ENCODE measurements around the gene MOCS1. TPM values are rescaled to one million over a fixed set of nuclear protein-coding genes. Genes with fewer than 3 reads are reported as not detected.

Gene MOCS1
- total RNA-seq, 1 donor from 2014 or later, result 0.20 TPM

DNA sequence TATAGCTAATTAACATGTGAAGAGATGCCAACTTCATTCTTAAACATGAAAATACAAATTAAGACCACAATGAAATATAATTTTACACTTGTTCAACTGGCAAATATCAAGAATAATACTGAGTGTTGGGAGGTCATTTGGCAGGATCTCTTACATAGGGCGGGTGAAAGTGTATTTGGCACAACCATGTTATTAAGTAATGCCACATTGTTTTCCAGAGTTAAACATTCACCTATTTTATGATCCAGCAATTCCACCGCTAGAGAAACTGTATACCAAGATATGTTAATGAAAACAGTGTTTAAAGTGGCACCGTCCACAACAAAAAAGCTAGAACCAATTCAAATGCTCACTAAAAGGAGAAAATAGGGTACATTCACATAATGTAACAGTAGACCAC lies 14.1 kb downstream of the MOCS1 start:
- H3K9me3 Mint-ChIP-seq, result no peaks in the 10 kb centered on the region
- intact Hi-C loops (cut with micrococcal nuclease), result no loop called here
- no peaks in the 10 kb centered on the region for H3K4me1 Mint-ChIP-seq
- H3K27ac Mint-ChIP-seq, result no peak overlapping the region
- DNase-seq (no peak), ATAC-seq (ENCODE audit: low read depth) (no peak)
- H3K36me3 Mint-ChIP-seq (ENCODE audit: low read depth), result no peaks in the 10 kb centered on the region
- ChIA-PET CTCF (no interaction called here), POLR2A (no interaction called here)
- no peak overlapping the region for H3K4me3 Mint-ChIP-seq
- TF ChIP-seq, protein P1, sequence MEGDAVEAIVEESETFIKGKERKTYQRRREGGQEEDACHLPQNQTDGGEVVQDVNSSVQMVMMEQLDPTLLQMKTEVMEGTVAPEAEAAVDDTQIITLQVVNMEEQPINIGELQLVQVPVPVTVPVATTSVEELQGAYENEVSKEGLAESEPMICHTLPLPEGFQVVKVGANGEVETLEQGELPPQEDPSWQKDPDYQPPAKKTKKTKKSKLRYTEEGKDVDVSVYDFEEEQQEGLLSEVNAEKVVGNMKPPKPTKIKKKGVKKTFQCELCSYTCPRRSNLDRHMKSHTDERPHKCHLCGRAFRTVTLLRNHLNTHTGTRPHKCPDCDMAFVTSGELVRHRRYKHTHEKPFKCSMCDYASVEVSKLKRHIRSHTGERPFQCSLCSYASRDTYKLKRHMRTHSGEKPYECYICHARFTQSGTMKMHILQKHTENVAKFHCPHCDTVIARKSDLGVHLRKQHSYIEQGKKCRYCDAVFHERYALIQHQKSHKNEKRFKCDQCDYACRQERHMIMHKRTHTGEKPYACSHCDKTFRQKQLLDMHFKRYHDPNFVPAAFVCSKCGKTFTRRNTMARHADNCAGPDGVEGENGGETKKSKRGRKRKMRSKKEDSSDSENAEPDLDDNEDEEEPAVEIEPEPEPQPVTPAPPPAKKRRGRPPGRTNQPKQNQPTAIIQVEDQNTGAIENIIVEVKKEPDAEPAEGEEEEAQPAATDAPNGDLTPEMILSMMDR (IDR thresholded peaks at IDR 0.05), result no peak
- no peaks in the 10 kb centered on the region for H3K27me3 Mint-ChIP-seq

DNA sequence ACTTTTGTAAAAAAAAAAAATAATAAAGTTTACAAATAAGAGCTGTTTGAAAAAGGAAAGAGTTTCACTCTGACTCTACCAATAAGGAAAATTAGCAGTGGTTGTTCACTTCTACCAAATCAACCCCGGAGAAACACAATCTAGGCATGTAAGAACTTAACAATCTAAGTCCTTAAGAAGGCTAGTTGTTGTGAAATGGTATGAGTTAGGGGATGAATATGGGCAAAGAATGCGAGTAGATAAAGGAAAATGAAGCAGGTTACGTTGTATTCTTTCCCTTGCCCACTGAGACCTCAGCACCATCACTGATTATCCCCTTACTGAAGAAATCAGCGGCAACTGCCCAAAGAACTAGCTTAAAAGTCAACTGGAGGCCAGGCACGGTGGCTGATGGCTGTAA lies 15.4 kb downstream of the MOCS1 start:
- intact Hi-C loops (cut with micrococcal nuclease), result no loop called here
- Mint-ChIP-seq H3K4me3 (no peak overlapping the region), H3K27ac (no peak overlapping the region), H3K36me3 (ENCODE audit: low read depth) (no peaks in the 10 kb centered on the region), H3K27me3 (peaks cover 2% of the 10 kb centered on the region), H3K9me3 (no peaks in the 10 kb centered on the region), H3K4me1 (no peaks in the 10 kb centered on the region)
- TF ChIP-seq, protein P1 (IDR thresholded peaks at IDR 0.05), result no peak
- DNase-seq, result no peak
- ATAC-seq (ENCODE audit: low read depth), result no peak
- POLR2A ChIA-PET, result no interaction called here
- CTCF ChIA-PET, result no interaction called here

DNA sequence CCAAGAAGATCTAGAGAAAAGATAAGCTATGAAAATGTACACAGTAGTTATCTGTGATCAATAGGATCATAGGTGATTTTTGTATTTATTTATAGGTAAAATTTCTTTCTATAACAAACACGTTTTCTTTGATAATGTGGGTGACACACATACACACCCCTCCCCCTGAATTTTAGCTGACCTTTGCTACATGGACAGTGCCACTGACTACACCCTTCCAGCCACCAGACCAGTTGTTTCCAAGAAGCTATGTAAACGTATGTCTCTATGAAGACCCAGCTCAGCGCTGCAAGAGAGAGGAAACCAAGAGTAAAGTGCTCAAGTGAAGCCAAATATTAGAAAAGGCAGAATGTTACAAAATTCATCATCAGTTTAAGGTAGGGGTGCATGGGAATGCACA lies 16.3 kb downstream of the MOCS1 start:
- ChIA-PET CTCF (no interaction called here), POLR2A (no interaction called here)
- H3K4me1 Mint-ChIP-seq, result no peaks in the 10 kb centered on the region
- H3K27me3 Mint-ChIP-seq, result peaks cover 2% of the 10 kb centered on the region
- no peak for ATAC-seq (ENCODE audit: low read depth)
- TF ChIP-seq, protein P1 (IDR thresholded peaks at IDR 0.05), result no peak
- H3K27ac Mint-ChIP-seq, result no peak overlapping the region
- no peaks in the 10 kb centered on the region for H3K9me3 Mint-ChIP-seq
- intact Hi-C loops (cut with micrococcal nuclease), result no loop called here
- H3K36me3 Mint-ChIP-seq (ENCODE audit: low read depth), result no peaks in the 10 kb centered on the region
- no peak overlapping the region for H3K4me3 Mint-ChIP-seq
- DNase-seq, result no peak

DNA sequence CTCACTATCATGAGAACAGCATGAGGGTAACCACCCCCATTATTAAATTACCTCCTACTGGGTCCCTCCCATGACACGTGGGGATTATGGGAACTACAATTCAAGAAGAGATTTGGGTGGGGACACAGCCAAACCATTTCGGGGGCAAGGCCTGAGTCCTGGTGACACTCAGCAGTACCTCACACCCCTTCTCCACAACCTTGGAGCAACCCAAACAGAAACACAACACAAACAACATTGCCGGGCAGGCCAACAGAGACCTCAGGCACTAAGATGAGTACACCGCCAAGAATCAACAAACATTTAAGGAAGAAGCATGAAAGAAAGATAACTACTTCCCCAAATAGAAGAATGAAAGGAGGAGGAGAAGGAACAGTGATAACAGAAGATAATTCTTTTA lies 16.9 kb downstream of the MOCS1 start:
- ATAC-seq (ENCODE audit: low read depth), result no peak
- Mint-ChIP-seq H3K4me3 (no peak overlapping the region), H3K27ac (no peak overlapping the region), H3K9me3 (no peaks in the 10 kb centered on the region), H3K36me3 (ENCODE audit: low read depth) (no peaks in the 10 kb centered on the region), H3K27me3 (peaks cover 2% of the 10 kb centered on the region), H3K4me1 (no peaks in the 10 kb centered on the region)
- CTCF ChIA-PET, result no interaction called here
- POLR2A ChIA-PET, result no interaction called here
- intact Hi-C loops (cut with micrococcal nuclease), result no loop called here
- DNase-seq, result no peak
- TF ChIP-seq, protein P1 (IDR thresholded peaks at IDR 0.05), result no peak

DNA sequence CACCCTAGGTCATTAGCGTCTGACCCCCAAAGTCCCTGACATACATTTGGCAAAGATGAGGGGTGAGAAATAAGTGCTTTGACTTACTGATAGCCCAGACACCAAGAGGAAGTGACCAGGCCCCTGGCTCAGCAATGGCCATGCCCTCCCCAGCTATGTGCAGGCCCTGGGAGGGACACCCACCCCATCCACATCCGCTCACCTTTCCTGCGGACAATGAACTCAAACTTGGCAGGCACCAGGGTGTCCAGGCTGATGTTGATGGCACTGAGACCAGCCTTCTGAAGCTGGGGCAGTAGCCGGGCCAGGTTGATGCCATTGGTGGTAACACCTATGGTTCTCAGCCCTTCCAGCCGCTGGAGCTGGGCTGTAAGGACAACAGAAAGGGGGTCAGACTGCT lies 18.4 kb downstream of the MOCS1 start:
- CTCF ChIA-PET, result no interaction called here
- H3K4me3 Mint-ChIP-seq, result no peak overlapping the region

More for the DNA sequence above, 18.4 kb downstream of the MOCS1 start:
- ATAC-seq (ENCODE audit: low read depth) (no peak), DNase-seq (no peak)
- TF ChIP-seq, protein P1 (IDR thresholded peaks at IDR 0.05), result no peak
- H3K27me3 Mint-ChIP-seq, result peaks cover 2% of the 10 kb centered on the region
- no peaks in the 10 kb centered on the region for H3K36me3 Mint-ChIP-seq (ENCODE audit: low read depth)
- H3K9me3 Mint-ChIP-seq, result no peaks in the 10 kb centered on the region
- intact Hi-C loops (cut with micrococcal nuclease), result no loop called here
- no peaks in the 10 kb centered on the region for H3K4me1 Mint-ChIP-seq
- POLR2A ChIA-PET, result no interaction called here
- H3K27ac Mint-ChIP-seq, result no peak overlapping the region
